ENCODE measurements around the gene ZNF212. TPM values are rescaled to one million over a fixed set of nuclear protein-coding genes. Genes with fewer than 3 reads are reported as not detected.
A peak's percentile ranks its signal among the peaks of the same experiment; 100 is the strongest.

The ZNF212 gene
- total RNA-seq, 1 donor from 2014 or later, result 16.6 TPM

- H3K36me3 Mint-ChIP-seq, result peaks cover 8% of the 10 kb centered on the region
- no peak overlapping the region for H3K4me3 Mint-ChIP-seq
- peaks cover 7% of the 10 kb centered on the region for H3K27me3 Mint-ChIP-seq
- H3K9me3 Mint-ChIP-seq, result no peaks in the 10 kb centered on the region
- no peak for DNase-seq (ENCODE audit: extremely low spot score, unreplicated experiment)
- TF ChIP-seq, protein P1, sequence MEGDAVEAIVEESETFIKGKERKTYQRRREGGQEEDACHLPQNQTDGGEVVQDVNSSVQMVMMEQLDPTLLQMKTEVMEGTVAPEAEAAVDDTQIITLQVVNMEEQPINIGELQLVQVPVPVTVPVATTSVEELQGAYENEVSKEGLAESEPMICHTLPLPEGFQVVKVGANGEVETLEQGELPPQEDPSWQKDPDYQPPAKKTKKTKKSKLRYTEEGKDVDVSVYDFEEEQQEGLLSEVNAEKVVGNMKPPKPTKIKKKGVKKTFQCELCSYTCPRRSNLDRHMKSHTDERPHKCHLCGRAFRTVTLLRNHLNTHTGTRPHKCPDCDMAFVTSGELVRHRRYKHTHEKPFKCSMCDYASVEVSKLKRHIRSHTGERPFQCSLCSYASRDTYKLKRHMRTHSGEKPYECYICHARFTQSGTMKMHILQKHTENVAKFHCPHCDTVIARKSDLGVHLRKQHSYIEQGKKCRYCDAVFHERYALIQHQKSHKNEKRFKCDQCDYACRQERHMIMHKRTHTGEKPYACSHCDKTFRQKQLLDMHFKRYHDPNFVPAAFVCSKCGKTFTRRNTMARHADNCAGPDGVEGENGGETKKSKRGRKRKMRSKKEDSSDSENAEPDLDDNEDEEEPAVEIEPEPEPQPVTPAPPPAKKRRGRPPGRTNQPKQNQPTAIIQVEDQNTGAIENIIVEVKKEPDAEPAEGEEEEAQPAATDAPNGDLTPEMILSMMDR (conservative IDR thresholded peaks at IDR 0.05), result no peak
- no peak overlapping the region for H3K27ac Mint-ChIP-seq
- H3K4me1 Mint-ChIP-seq (ENCODE audit: unreplicated experiment), result peaks cover 4% of the 10 kb centered on the region
These were observed 42.3 kb downstream of the ZNF212 start for GRCh38 chr7:149281508-149282330.

DNA sequence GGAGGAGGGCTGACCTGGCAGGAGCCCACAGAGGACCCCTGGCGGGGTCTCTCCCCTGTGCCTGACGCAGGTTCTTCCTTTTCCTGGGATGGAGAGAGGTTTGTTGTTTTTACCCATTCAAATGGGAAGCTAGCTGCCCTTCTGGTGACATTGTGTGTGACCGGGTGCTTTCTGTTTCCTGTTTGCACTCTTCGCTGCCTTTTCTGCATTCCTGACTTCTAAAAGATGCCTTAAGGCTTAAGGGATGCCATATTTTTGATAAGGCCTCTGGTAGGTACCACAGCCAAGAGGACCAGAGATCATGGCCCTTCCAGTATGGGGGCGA is 42.8 kb downstream of the ZNF212 start:
- Mint-ChIP-seq H3K9me3 (no peaks in the 10 kb centered on the region), H3K36me3 (peaks cover 8% of the 10 kb centered on the region), H3K4me3 (no peak overlapping the region), H3K4me1 (ENCODE audit: unreplicated experiment) (peaks cover 4% of the 10 kb centered on the region), H3K27me3 (peaks cover 7% of the 10 kb centered on the region), H3K27ac (no peak overlapping the region)
- TF ChIP-seq, protein P1 (conservative IDR thresholded peaks at IDR 0.05), result no peak
- no peak for DNase-seq (ENCODE audit: extremely low spot score, unreplicated experiment)

- no peak for DNase-seq (ENCODE audit: extremely low spot score, unreplicated experiment)
- no peaks in the 10 kb centered on the region for H3K9me3 Mint-ChIP-seq
- no peak overlapping the region for H3K27ac Mint-ChIP-seq
- peaks cover 4% of the 10 kb centered on the region for H3K4me1 Mint-ChIP-seq (ENCODE audit: unreplicated experiment)
- H3K27me3 Mint-ChIP-seq, result peaks cover 7% of the 10 kb centered on the region
- TF ChIP-seq, protein P1 (conservative IDR thresholded peaks at IDR 0.05), result no peak
- no peak overlapping the region for H3K4me3 Mint-ChIP-seq
- peaks cover 8% of the 10 kb centered on the region for H3K36me3 Mint-ChIP-seq
These were observed 43.9 kb downstream of the ZNF212 start for GRCh38 chr7:149283321-149283720.

GRCh38 chr7:149284343-149284742 is 44.9 kb downstream of the ZNF212 start:
- peak overlapping the region; percentile 94 for H3K4me3 Mint-ChIP-seq
- TF ChIP-seq, protein P1 (conservative IDR thresholded peaks at IDR 0.05), result no peak

DNA sequence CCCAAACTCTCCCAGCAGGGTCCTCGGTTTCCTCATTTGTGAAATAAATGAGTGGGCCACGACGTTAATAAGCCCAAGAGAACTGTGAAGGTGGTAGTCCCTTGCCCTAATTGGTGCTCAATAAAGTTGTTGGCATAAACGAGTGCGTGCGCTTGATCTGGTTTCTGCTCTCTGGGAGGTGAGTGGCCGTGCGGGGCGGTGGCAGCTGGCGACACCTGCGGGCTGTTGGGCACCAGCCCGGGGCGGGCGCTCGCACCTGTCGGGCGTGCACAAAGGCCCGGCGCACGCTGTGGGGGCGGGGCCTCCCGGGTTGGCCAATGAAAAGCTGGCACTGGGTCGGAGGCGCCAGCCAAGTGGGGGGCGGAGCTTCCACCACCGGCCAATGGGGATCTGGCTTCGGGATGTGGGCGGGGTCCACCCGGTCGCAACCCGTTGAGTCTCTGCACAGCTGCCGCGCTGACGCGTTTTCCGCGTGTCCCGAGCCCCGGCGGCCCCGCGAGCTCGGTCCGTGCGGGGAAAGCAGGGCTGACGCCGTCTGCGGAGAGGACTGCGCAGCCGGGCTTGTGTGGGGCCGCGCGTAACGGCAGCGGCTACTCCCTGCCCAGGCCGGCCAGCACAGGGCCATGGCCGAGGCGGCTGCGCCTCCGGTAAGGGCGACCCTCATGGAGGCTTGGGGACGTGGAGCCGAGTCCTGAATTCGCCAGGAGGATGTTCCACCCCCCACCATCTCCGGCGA is 45.6 kb downstream of the ZNF212 start:
- Mint-ChIP-seq H3K9me3 (no peaks in the 10 kb centered on the region), H3K36me3 (peaks cover 4% of the 10 kb centered on the region), H3K27me3 (peaks cover 7% of the 10 kb centered on the region), H3K4me1 (ENCODE audit: unreplicated experiment) (peaks cover 4% of the 10 kb centered on the region), H3K4me3 (peak overlapping the region; percentile 94), H3K27ac (peak overlapping the region; percentile 57)
- peak; percentile 95 for DNase-seq (ENCODE audit: extremely low spot score, unreplicated experiment)
- TF ChIP-seq, protein P1 (conservative IDR thresholded peaks at IDR 0.05), result no peak

More at GRCh38 chr7:149284343-149284742, 44.9 kb downstream of the ZNF212 start:
- Mint-ChIP-seq H3K4me1 (ENCODE audit: unreplicated experiment) (peaks cover 4% of the 10 kb centered on the region), H3K9me3 (no peaks in the 10 kb centered on the region), H3K27ac (no peak overlapping the region), H3K36me3 (peaks cover 8% of the 10 kb centered on the region), H3K27me3 (peaks cover 7% of the 10 kb centered on the region)
- DNase-seq (ENCODE audit: extremely low spot score, unreplicated experiment), result no peak
